ENCODE results near the gene RASA2.

DNA sequence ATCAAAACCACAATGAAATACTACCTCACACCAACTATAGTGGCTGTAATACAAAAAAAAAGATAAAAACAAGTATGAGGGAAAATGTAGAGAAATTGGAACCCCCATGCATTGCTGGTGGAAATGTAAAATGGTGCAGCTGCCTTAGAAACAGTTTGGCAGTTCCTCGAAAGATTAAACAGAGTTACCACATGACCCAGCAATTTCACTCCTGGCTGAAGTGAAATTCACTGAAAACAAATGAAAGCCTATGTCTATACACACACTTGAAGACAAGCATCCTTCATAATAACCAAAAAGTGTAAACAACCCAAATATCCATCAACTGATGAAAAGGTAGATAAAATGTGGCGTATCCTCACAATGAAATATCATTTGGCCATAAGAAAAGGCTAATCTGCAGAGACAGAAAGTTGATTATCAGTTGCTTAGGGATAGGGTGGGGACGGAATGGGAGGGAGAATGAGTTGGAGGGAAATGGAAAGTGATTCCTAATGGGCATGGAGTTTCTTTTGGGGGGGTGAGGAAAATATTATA is 20.1 kb upstream of the RASA2 start:
- no peak for TF ChIP-seq CTCF (IDR thresholded peaks at IDR 0.05; ENCODE audit: poor library complexity, severe bottlenecking)
- TF ChIP-seq EZH2 (IDR thresholded peaks at IDR 0.05; ENCODE audit: borderline replicate concordance, insufficient read depth, low read length, poor library complexity, severe bottlenecking): no peak
- no peak for TF ChIP-seq EP300 (conservative IDR thresholded peaks at IDR 0.05; ENCODE audit: poor library complexity, severe bottlenecking)
- TF ChIP-seq, protein P1, sequence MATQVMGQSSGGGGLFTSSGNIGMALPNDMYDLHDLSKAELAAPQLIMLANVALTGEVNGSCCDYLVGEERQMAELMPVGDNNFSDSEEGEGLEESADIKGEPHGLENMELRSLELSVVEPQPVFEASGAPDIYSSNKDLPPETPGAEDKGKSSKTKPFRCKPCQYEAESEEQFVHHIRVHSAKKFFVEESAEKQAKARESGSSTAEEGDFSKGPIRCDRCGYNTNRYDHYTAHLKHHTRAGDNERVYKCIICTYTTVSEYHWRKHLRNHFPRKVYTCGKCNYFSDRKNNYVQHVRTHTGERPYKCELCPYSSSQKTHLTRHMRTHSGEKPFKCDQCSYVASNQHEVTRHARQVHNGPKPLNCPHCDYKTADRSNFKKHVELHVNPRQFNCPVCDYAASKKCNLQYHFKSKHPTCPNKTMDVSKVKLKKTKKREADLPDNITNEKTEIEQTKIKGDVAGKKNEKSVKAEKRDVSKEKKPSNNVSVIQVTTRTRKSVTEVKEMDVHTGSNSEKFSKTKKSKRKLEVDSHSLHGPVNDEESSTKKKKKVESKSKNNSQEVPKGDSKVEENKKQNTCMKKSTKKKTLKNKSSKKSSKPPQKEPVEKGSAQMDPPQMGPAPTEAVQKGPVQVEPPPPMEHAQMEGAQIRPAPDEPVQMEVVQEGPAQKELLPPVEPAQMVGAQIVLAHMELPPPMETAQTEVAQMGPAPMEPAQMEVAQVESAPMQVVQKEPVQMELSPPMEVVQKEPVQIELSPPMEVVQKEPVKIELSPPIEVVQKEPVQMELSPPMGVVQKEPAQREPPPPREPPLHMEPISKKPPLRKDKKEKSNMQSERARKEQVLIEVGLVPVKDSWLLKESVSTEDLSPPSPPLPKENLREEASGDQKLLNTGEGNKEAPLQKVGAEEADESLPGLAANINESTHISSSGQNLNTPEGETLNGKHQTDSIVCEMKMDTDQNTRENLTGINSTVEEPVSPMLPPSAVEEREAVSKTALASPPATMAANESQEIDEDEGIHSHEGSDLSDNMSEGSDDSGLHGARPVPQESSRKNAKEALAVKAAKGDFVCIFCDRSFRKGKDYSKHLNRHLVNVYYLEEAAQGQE (IDR thresholded peaks at IDR 0.05; ENCODE audit: borderline replicate concordance): no peak
- no peak for TF ChIP-seq POLR2AphosphoS5 (IDR thresholded peaks at IDR 0.05)
- TF ChIP-seq MXI1 (conservative IDR thresholded peaks at IDR 0.05; ENCODE audit: poor library complexity, severe bottlenecking): no peak
